Astrocyte of the spinal cord (primary cell): ENCODE measurements around the gene SLC22A12.
"Not testable (repeated sequence)": the region's sequence is repeated elsewhere in the genome, so short reads cannot be mapped to it uniquely, and the experiment has no call there.

Source experiments
- DNase-seq: peaks from one replicate; pipeline ENCODE4 v3.0.0; 2011; ENCODE audit warnings: low read depth, low spot score
- H3K4me3 ChIP-seq: 2 replicates; pipeline ENCODE4 v1.5.1; 2011; ENCODE audit warnings: low read depth, mild to moderate bottlenecking, low read length, moderate library complexity
- CTCF ChIP-seq: IDR thresholded peaks from 2 replicates; pipeline ENCODE4 v1.5.1; 2012; ENCODE audit warnings: low read depth, mild to moderate bottlenecking, low read length, inconsistent platforms
- in situ Hi-C: cut with HindIII; loops from 2 replicates; pipeline ENCODE4 v1.10.0; 2017; ENCODE audit warnings: low sequenced_read_pairs

SLC22A12 gene

GRCh38 chr11:64558869-64559268 is 32.2 kb upstream of the SLC22A12 start:
- TF ChIP-seq CTCF = no peak
- no peak overlapping the region for H3K4me3 ChIP-seq
- in situ Hi-C loops = no loop called here
- no peak for DNase-seq

- DNase-seq = no peak
- in situ Hi-C loops = no loop called here
- TF ChIP-seq CTCF = no peak
- H3K4me3 ChIP-seq = no peak overlapping the region
Measured at GRCh38 chr11:64559351-64560138, 31.5 kb upstream of the SLC22A12 start.

- in situ Hi-C loops = no loop called here
- TF ChIP-seq CTCF = no peak
- DNase-seq = no peak
- no peak overlapping the region for H3K4me3 ChIP-seq
Measured at GRCh38 chr11:64560139-64560771, 30.8 kb upstream of the SLC22A12 start.

- in situ Hi-C loops = no loop called here
- TF ChIP-seq CTCF = no peak
- H3K4me3 ChIP-seq = no peak overlapping the region
- no peak for DNase-seq
Measured at GRCh38 chr11:64560941-64561340, 30.1 kb upstream of the SLC22A12 start.

- in situ Hi-C loops, H3K4me3 ChIP-seq, DNase-seq: not testable (repeated sequence)
Measured at GRCh38 chr11:64561429-64561828, 29.6 kb upstream of the SLC22A12 start.

- in situ Hi-C loops = no loop called here
- no peak for TF ChIP-seq CTCF
- no peak overlapping the region for H3K4me3 ChIP-seq
- DNase-seq = no peak
Measured at GRCh38 chr11:64561984-64562722, 28.9 kb upstream of the SLC22A12 start.
